NCI-H2171 treated with DMSO at 0.1 percent for 48 hours (cell line): ENCODE data around the gene CD247.
A peak's percentile ranks its signal among the peaks of the same experiment; 100 is the strongest.

ENCODE experiments used
- DNase-seq: peaks from one replicate; lab custom pipeline; 2025; lab: John Stamatoyannopoulos, UW

The CD247 gene

GRCh38 chr1:167511374-167511986 is 6.8 kb downstream of the CD247 start:
- DNase-seq = no peak

- peak; percentile 24 for DNase-seq
These were observed 7.4 kb downstream of the CD247 start for GRCh38 chr1:167510881-167511280.

GRCh38 chr1:167510244-167510643 is 8.1 kb downstream of the CD247 start:
- DNase-seq = no peak

GRCh38 chr1:167509587-167509986 is 8.7 kb downstream of the CD247 start:
- DNase-seq = no peak

- no peak for DNase-seq
These were observed 10.6 kb downstream of the CD247 start for GRCh38 chr1:167507719-167508118.

- DNase-seq = no peak
These were observed 13.9 kb downstream of the CD247 start for GRCh38 chr1:167504467-167504827.

- no peak for DNase-seq
These were observed 14.5 kb downstream of the CD247 start for GRCh38 chr1:167503626-167504466.

GRCh38 chr1:167502719-167503462 is 15.4 kb downstream of the CD247 start:
- DNase-seq = peak; percentile 11

- no peak for DNase-seq
These were observed 16.2 kb downstream of the CD247 start for GRCh38 chr1:167502192-167502551.

- DNase-seq = peak; percentile 76
These were observed 16.7 kb downstream of the CD247 start for GRCh38 chr1:167501515-167502191.

- no peak for DNase-seq
These were observed 18.0 kb downstream of the CD247 start for GRCh38 chr1:167500283-167500860.

GRCh38 chr1:167499664-167500101 is 18.6 kb downstream of the CD247 start:
- no peak for DNase-seq

- no peak for DNase-seq
These were observed 19.2 kb downstream of the CD247 start for GRCh38 chr1:167499106-167499505.

GRCh38 chr1:167496797-167497619 is 21.3 kb downstream of the CD247 start:
- no peak for DNase-seq

GRCh38 chr1:167493372-167493771 is 25.0 kb downstream of the CD247 start:
- DNase-seq = no peak

- no peak for DNase-seq
These were observed 25.8 kb downstream of the CD247 start for GRCh38 chr1:167492481-167492910.

- no peak for DNase-seq
These were observed 26.5 kb downstream of the CD247 start for GRCh38 chr1:167491586-167492461.

- DNase-seq = no peak
These were observed 27.6 kb downstream of the CD247 start for GRCh38 chr1:167490765-167491164.

GRCh38 chr1:167489571-167490340 is 28.6 kb downstream of the CD247 start:
- no peak for DNase-seq
